ENCODE measurements around the gene COL6A2.

- TF ChIP-seq CTCF (IDR thresholded peaks at IDR 0.05) (no peak), EZH2 (IDR thresholded peaks at IDR 0.05) (no peak), EZH2phosphoT487 (IDR thresholded peaks at IDR 0.05) (no peak)
Measured at GRCh38 chr21:46119144-46119636, 21.3 kb downstream of the COL6A2 start.

Measured in neural progenitor cell (in vitro differentiated cells).